Measurements from ENCODE around the gene SSBP2.

Gene SSBP2

DNA sequence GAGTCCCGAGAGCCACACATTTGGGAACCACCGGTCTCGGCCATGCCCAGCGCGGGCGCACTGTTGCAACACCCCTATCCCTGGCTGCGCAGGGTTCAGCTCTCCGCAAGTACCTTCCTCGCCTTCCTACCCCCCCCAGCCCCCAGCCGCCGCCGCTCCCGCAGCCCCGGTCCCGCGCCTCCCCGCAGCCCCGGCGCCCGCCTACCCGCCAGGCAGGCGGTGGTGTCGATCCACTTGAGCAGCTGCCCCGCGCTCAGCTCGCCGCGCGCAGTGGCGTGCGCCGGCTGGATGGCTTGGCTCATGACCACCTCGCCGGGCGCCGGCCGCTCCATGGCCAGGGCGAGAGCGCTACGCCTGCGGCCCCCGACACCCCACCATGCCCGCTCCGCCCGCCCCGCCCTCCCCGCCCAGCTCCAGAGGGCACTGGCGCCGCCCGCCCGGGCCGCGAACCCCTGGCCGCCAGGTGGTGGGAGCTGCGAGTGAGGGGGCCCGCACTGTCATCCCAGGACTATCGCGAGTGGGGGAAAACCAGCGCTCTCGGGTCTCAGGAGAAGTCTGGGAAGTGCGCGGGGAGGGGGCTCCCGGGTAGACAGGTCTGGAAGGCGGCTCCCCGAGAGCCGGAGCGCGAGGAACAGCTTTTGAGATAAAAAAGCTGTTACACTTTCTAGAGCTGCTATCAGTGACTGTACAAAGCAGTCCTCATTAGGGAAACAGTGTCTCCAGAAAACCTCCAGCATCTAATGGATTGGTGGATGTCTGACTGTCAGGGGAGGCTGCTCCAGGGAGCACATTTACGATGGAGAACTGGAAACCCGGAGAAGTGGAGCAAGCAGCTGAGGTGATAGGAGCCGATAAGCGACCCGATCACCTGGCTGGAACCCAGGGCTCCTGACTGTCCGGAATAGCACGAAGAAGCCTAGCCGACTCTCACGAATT, 356.8 kb downstream of the SSBP2 start, which contains the start of gene ACOT12:
TSS of gene ACOT12 (minus strand) at position 352 of the 936 bp plus-strand sequence. CDS start at position 332, 20 bp downstream.
- no peak for DNase-seq (ENCODE audit: low read depth, low spot score)

DNA sequence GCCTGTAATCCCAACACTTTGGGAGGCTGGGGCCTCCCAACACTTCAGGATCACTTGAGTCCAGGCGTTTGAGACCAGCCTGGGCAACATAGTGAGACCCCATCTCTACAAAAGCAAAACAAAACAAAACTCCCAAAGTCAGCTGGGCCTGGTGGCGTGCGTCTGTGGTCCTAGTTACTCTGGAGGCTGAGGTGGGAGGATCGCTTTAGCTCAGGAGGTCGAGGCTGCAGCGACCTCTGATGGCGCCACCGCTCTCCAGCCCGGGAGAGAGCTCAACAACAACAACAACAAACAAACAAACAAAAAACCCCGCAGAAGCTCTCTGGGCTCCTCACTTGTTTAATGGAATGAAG, 357.5 kb downstream of the SSBP2 start:
- DNase-seq (ENCODE audit: low read depth, low spot score): no peak

DNA sequence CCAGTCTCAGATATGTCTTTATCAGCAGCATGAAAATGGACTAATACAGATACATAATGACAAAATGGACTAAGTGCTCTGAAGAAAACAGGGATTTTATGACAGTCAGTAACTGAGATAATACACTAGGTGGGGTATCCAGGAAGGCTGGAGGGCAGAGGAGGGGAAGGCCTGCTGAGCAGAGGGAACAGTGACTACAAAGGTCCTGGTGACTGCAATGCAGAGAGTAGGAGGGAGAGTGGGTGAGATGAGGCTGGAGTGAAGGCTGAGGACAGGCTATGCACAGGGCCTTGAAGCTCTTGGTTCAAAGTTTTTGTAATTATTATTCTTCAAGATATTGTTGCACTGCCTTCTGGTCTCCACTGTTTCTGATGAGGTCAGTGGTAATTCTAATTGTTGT, 361.9 kb downstream of the SSBP2 start:
- no peak for DNase-seq (ENCODE audit: low read depth, low spot score)

DNA sequence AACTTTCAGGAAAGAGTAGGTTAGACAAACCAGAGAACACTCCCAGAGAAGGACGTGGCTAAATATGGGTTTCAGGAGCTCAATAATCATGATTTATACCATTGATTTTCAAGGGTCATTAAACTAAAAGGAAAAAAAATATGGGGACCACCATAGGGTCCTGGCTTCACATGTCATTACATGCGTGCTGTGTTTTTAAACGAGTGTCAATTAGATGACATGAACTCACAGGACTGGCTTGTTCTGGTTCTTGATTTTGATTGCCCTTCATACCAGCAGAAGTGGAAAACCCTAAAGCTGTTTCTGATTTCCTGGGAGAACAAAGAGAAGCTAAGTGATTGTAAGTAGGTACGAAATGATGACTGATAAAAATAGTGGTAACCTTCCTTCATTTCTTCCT, 362.7 kb downstream of the SSBP2 start:
- DNase-seq (ENCODE audit: low read depth, low spot score): no peak

DNA sequence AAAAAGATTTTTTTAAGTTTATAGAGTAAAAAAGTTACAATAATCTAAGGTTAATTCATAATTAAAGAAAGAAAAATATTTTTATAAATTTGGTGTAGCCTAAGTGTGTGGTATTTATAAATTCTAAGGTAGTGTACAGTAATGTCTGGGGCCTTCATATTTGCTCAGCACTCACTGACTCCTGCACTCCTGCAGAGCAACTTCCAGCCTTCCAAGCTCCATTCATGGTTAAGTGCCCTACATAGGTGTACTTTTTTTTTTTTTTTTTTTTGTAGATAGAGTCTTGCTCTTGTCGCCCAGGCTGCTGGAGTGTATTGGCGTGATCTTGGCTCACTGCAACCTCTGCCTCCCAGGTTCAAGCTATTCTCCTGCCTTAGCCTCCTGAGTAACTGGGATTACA, 367.0 kb downstream of the SSBP2 start:
- no peak for DNase-seq (ENCODE audit: low read depth, low spot score)

DNA sequence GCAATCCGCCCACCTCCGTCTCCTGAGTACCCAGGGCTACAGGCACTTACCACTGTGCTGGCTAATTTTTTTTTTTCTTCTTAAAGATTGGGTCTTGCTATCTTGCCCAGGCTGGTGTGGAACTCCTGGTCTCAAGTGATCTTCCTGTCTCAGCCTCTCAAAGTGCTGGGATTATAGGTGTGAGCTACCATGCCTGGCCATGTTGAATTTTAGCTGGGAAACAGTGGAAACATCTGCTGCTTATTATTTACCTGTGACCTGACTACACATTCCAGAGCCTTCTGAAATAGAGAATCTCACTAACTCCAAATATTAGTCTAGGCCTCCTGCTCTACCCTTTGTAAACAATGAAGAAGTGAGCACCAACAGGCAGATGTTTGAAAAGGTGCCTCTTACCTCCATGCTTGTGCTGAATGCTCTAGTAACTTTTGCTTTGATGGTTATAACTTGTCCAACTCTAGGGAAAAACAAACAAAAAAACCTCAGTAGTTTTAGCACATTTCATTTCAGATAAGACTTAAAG, 379.5 kb downstream of the SSBP2 start:
- DNase-seq (ENCODE audit: low read depth, low spot score): no peak

DNA sequence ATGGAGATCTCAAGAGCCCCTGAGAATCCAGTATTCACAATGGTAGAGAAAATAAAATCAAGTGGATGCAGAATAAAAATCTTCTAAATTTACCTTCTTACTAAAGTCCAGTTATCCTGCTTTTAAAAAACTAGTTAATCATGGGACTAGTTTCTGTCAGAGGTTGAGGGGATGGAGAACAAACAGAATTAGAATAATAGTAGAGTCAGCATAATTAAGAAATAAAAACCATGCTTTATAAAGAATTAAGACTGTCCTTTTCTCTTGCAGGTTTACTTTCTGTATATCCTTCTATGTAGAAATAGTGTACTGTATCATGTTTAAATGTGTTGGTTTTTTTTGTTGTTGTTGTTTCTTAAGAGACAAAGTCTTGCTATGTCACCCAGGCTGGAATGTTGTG, 380.0 kb downstream of the SSBP2 start:
- no peak for DNase-seq (ENCODE audit: low read depth, low spot score)

DNA sequence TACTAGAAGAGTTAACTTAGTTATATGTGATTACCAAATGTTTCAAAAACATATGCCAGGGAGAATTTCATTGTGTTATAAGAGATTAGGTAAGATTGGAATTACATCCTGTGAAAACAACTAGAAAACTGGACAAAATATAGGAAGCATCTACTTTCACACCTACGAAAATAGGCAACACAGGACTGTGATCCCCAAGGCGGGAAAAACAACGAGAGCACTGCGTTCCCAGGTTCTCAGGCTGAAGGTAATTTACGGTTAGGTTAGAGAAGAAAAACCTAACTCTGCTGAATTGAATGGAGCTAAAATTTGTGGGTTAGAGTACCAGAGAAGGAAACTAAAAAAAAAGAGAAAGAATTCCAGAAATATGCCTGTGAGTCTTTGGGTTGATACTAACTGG, 385.4 kb downstream of the SSBP2 start:
- no peak for DNase-seq (ENCODE audit: low read depth, low spot score)

DNA sequence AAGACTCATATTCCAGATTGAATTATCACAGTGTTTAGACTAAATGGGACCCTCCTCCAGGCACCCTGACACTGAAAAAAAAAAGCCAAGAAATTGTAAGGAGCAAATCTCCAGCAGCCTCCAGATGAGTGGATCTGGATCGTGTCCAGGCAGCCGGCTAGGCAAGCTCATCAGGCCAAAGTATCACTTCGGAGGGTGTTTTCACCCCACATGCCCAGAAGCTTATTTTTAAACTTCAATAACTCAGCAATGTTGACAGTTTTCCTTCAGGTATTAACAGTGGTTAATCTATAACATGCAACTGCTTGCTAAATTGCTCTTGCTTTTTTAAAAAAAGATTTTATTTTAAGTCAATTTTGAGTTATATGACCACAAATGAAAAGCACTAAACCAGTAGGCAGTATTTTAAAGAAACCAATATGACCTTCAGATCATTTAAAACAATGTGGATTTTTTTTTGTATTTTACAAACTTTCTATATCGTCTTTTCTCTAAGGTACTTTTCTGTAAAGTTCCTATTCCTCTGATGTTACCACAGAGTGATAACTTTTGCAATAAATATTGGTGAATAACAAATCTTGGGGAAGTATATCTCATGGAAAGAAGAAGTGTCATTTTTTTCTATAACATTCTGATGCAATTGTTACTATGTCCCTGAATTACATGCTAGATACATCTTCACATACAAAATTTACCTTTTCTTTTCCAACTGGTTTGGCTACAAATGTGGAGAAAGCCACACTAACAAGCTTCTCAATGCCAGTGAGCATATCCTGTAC, 387.6 kb downstream of the SSBP2 start:
- no peak for DNase-seq (ENCODE audit: low read depth, low spot score)
